Raji (cell line): ENCODE measurements around the gene TOR1AIP1.

Experiments
- POLR2A ChIP-seq: IDR thresholded peaks from 2 replicates; pipeline ENCODE4 v1.6.1; 2011; ENCODE audit warnings: low read depth, low read length, control low read depth; ENCODE audit not compliant: insufficient read depth

The TOR1AIP1 gene

GRCh38 chr1:179924268-179924667, 42.2 kb downstream of the TOR1AIP1 start:
- no peak for TF ChIP-seq POLR2A

GRCh38 chr1:179925302-179925701, 43.2 kb downstream of the TOR1AIP1 start:
- no peak for TF ChIP-seq POLR2A

- no peak for TF ChIP-seq POLR2A
These were observed 44.1 kb downstream of the TOR1AIP1 start for GRCh38 chr1:179925922-179926849.

- TF ChIP-seq POLR2A, result no peak
These were observed 44.7 kb downstream of the TOR1AIP1 start for GRCh38 chr1:179926850-179927205.

GRCh38 chr1:179929955-179930798, 48.1 kb downstream of the TOR1AIP1 start:
- no peak for TF ChIP-seq POLR2A

- TF ChIP-seq POLR2A, result no peak
These were observed 48.8 kb downstream of the TOR1AIP1 start for GRCh38 chr1:179930867-179931266.

- TF ChIP-seq POLR2A, result no peak
These were observed 51.1 kb downstream of the TOR1AIP1 start for GRCh38 chr1:179933219-179933618.

GRCh38 chr1:179935909-179936496, 53.9 kb downstream of the TOR1AIP1 start:
- no peak for TF ChIP-seq POLR2A

- no peak for TF ChIP-seq POLR2A
These were observed 55.7 kb downstream of the TOR1AIP1 start for GRCh38 chr1:179937668-179938254.

- TF ChIP-seq POLR2A, result no peak
These were observed 56.7 kb downstream of the TOR1AIP1 start for GRCh38 chr1:179938752-179939151.

- TF ChIP-seq POLR2A, result no peak
These were observed 57.9 kb downstream of the TOR1AIP1 start for GRCh38 chr1:179939941-179940340.

- no peak for TF ChIP-seq POLR2A
These were observed 59.4 kb downstream of the TOR1AIP1 start for GRCh38 chr1:179941454-179941853.

GRCh38 chr1:179950651-179951050, 68.6 kb downstream of the TOR1AIP1 start:
- TF ChIP-seq POLR2A, result no peak

- no peak for TF ChIP-seq POLR2A
These were observed 69.5 kb downstream of the TOR1AIP1 start for GRCh38 chr1:179951383-179952144.

- no peak for TF ChIP-seq POLR2A
These were observed 70.1 kb downstream of the TOR1AIP1 start for GRCh38 chr1:179952186-179952585.

- TF ChIP-seq POLR2A, result peak; percentile 71; the same call in 1 of the 2 replicates
These were observed 71.9 kb downstream of the TOR1AIP1 start for GRCh38 chr1:179953974-179954492.
